GM18873 (cell line): ENCODE results near the gene BRPF1.
A peak's percentile ranks its signal among the peaks of the same experiment; 100 is the strongest.

ENCODE experiments used
- ATAC-seq: cut with Tn5 transposase; IDR thresholded peaks from one replicate; pipeline ENCODE4 v1.9.1; 2021; ENCODE audit warnings: mild to moderate bottlenecking, moderate library complexity, moderate number of reproducible peaks; ENCODE audit not compliant: unreplicated experiment, low FRiP score

The BRPF1 gene

DNA sequence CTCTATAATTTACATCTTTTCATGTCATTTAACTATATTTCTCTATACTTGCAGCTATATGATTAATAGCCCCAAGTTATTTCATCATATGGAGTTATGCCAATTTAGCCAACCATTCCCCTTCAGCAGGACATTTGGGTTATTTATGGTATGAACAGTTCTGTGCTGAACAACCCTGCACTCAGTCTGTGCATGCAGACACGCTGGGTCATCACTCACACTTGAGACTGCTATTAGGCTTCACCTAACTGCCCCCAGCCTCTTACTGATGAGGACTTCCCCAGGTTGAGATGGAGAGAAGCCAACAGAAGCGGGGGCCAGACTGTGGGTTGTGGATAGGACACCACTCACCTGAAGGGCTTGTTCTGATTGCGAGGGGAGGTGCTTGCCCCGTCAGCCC lies 53.4 kb downstream of the BRPF1 start:
- ATAC-seq, result no peak

DNA sequence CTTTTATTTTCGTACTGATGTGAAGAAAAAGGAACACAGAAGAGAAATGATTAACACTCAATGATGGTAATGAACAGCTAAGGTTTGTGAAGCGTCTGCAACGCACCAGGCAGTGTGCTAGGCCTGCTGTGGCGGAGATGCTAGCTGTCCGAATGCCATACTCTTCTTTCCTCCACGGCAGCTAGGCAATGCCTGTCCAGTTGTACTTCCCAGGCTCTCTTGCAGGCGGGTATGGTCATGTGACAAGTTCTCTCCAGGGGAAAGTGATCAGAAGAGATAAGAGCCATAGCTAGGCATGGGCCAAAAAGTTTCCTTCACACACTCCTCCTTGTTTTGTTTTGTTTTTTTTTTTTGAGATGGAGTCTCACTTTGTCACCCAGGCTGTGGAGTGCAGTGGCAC lies 54.1 kb downstream of the BRPF1 start:
- ATAC-seq, result no peak

DNA sequence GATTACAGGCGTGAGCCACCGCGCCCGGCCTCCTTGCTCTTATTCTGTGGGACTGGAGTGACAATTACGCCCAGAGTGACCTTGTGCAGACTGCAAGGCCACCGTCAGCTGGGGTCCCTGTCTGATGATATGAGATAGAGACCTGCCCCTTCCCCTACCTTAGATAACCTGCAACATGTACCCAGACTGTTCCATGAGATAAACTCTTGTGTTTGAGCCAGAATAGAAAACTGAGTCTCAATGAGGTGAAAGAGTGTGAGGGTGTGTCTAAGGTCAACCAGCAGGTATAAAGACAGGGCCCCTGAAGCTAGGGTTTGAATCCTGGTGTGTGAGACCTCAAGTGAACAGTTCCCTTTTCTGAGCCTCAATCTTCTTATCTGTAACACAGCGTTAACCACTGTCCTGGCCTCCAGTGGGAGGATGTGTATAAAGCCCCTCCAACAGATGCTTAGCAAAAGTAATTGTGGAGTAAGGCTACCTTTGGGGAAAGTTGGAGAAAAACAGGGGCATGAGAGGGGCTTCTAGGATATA lies 54.7 kb downstream of the BRPF1 start:
- ATAC-seq, result no peak

DNA sequence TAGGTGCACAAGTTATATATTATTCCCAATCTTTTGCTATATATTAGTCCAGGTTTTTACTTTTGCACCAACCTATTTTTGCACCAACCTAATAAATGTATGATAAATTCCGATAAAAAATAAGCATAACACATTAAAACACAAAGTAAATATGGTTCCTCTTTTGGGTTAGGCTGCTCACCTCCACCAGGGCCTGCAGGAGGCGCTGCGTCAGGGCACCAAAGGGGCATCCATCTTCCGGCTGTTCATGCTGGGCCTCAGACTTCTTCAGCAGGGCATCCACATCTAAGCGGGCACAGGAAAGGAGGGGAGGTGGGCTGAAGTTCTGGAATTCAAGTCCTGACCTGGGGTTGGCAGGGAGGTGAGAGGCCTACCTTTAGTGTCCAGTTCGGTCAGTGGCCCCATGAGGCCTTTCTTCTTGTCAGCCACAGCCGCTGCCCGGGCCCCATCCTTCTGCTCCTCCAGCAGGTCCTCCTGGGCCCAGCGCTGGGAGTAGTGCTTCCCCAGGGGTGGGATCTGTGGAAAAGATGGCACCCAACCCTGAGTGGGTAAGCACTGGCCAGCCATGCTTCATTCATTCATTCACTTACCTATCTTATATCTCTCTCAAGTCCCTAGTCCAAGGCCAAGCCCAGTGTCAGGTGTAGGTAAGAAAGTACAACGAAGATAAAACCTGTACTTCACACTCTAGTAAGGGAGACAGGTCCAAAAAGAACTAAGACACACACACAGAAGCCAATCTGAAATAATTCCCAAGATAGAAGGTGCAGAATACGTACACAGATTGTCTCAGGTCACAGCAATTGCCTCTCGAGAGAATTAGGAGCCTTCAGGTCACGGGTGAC lies 55.5 kb downstream of the BRPF1 start:
- no peak for ATAC-seq

DNA sequence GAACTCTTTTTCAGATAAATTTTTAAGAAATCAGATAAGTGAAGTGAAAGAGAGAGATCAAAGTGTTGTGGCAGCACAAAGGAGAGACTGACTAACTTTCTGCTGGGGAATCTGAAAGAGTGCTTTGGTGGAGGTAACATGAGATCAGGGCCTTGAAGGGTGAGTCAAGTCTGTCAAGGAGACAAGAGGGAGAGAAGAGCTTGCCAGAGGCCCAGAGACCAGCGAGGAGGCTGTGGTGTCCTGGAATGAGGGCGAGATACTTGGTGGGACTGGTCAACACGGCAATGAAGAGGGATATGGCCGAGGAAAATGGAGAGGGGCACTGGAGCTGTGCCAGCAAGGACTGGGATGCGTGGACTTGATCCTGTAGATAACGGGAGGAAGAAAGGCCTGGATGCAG lies 56.2 kb downstream of the BRPF1 start:
- no peak for ATAC-seq

DNA sequence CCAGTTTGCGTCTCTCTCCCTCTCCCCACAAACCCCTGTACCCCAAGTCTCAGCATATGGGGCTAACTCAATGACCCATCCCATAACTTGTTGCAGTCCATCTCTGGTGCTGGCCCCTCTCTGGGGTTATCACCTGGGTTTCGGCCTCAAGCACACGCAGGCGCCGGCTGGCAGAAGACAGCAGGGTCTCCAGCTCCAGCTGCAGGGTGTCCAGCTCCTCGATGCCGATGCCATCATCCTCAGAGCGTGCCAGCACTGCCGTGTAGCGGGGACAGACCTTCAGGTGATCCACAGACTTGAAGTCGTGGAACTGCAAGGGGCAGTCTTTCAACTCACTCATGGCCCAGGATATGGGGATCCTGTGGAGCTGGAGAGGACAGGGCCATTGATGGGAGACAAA lies 59.6 kb downstream of the BRPF1 start:
- ATAC-seq, result no peak

DNA sequence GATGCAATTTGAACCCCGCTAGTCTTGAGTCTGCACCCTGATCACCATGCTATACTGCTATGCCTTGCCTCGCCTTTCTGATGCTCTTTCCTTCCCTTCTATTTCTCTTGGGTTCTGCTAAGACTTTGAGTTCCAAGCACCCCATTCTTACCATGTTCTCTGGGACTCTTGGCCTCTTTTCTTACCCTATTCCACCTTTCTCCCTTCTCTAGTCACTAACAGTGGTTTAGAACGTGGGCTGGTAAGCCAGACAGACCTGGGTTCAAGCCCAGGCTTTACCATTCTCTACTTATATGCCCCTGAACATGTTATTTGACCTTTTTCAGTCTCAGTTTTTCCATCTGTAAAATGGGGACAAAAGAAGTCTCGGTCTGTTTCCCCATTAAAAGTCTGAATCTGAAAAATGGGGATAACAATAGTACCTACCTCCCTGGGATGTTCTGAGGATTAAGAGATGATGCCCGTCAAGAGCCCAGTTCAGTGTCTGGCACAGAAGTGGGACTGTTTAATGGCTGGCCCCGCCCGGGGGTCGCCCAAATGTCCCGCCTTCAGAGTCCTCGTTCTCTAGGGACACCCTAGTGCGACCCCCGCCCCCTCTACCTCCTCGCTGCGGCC lies 60.4 kb downstream of the BRPF1 start:
- ATAC-seq, result no peak

DNA sequence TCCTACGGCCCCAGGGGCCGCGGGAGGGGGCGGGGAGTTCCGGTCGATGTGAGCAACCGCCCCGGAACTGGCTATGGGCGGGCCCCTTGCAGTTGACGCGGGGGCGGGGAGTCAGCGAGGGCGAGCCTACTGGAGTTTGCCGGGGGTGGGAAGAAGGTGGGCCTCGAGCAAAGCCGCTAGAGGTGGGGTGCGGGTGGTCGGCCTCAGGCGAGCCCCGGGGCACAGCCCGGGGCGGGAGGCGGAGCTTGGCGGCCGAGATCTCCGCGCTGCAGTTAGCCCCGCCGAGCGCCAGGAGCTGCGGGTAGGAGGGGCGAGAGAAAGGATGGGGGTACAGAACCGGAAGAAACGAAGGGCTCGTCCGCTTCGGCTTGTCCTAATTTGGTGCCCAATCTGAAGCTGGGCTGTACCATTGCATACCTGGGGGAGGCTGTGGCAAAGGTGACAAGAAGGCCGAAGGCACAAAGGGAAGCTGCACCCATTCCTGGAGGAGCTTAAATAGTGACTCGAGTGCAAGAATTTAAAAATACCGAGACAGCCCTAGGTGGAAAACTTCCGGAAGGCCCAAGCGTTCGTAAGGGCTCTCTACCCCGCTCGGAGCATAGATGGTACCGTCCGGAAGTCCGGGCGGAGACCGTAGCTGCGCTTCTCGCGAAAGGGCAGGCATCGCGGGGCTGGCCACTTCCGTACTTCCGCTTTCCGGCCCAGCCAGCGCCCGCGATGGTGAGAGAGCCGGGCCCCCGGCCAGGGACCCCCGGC lies 61.0 kb downstream of the BRPF1 start, which contains the start of the genes ARPC4 and TADA3:
Gene ARPC4 (plus strand): TSS at position 678 of the 756 bp plus-strand sequence. CDS start 40 bp downstream, at position 718.
Gene TADA3 (minus strand): TSS at position 69 of the 756 bp plus-strand sequence. CDS start 1,007 bp downstream, outside the sequence.
- peak; percentile 80 for ATAC-seq

DNA sequence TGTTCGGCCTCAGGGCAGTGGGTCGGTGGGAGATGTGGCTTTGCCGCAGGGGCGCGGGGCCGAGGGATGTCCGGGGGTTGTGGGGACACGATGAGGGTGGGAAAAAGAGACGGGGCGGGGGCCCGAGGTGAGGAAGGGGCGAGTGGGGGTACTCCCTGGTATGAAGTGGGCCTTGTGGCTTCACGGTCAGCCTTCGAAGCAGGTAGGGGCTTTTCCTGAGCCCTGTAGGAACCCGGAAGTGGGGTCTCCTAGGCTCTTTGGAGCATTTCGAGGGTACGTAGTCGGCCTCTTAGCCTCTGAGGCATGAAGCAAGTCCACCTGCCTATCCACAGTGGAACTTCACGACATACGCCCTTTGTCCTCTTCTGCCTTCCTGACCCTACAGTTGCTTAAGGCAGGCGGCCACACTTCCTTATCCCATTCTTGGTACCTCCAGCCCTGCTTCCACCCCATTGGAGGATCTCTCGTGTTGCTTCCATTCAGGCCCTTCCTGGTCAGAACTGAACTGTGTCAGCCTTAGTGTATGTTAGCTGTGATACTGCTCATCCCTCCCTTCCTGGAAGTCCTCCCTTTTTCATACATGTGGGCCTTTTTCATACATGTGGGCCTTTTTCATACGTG lies 61.7 kb downstream of the BRPF1 start:
- no peak for ATAC-seq

DNA sequence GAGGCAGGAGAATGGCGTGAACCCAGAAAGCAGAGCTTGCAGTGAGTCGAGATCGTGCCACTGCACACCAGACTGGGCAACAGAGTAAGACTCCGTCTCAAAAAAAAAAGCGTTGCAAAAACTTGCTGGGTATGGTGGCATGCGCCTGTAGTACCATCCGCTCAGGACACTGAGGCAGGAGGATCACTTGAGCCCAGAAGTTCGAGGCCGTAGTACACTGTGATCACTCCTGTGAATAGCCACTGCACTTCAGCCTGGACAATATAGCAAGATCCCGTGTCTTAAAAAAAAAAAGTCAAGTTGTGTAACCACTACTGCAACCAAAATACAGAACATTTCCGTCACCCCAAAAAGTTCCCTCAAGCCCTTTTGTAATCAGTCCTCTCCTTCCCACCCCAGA lies 62.9 kb downstream of the BRPF1 start:
- no peak for ATAC-seq

DNA sequence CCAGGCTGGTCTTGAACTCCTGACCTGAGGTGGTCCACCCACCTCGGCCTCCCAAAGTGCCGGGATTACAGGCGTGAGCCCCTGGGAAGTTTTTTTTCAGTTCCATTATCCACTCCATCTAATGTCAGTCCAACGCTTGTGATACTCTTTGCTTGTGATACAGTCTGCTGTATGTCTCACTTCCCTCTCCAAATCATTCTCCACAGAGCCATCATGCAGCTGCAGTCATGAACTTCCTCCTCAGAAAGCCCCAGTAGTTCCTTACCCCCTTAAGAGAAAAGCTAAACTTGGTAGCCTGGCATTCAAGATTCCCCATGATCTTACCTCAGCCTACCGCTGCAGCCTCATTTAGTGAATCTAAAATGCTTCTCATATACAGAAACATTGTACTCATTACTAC lies 63.7 kb downstream of the BRPF1 start:
- ATAC-seq, result no peak

DNA sequence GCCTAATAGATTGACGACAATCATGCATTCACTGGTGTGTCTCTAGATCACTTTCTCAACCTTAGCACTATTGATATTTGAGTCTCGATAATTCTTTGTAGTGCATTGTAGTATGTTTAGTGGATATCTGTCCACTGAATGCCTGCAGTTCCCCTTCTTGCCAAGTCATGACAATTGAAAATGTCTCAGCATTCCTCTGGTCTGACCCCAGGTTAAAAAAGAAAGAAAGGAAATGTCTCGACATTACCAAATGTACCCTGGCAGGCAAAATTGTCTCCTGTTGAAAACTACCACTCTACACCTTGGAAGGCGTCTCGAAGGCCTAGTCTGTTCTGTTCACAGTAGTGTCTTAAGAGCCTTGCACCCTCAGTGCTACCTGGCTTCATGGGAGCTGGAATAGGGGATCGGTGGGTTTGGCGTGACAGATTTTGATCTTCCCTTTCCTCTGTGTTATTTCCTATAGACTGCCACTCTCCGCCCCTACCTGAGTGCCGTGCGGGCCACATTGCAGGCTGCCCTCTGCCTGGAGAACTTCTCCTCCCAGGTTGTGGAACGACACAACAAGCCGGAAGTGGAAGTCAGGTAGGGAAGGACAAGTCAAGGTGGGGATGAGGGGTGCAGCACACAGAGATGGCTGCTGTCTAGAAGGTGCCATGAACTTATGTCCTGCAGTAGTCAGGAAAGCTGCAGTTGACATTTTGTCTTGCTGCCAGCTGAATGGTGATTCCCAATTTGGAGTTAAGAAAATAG lies 65.8 kb downstream of the BRPF1 start:
- ATAC-seq, result no peak
